Skin of body (tissue), 2 donors: Measurements from ENCODE around the gene HCRTR1. TPM values are rescaled to one million over a fixed set of nuclear protein-coding genes. Genes with fewer than 3 reads are reported as not detected.

Experiments used
- DNase-seq: peaks from one replicate; lab custom pipeline; 2025; lab: John Stamatoyannopoulos, UW
- total RNA-seq: library from RNA; depleted of rRNA; stranded (reverse); fragments of >200 nt; gene quantifications from one replicate; pipeline ENCODE4 v1.2.3, GENCODE V29; 2014

HCRTR1 gene
- total RNA-seq = not detected

DNA sequence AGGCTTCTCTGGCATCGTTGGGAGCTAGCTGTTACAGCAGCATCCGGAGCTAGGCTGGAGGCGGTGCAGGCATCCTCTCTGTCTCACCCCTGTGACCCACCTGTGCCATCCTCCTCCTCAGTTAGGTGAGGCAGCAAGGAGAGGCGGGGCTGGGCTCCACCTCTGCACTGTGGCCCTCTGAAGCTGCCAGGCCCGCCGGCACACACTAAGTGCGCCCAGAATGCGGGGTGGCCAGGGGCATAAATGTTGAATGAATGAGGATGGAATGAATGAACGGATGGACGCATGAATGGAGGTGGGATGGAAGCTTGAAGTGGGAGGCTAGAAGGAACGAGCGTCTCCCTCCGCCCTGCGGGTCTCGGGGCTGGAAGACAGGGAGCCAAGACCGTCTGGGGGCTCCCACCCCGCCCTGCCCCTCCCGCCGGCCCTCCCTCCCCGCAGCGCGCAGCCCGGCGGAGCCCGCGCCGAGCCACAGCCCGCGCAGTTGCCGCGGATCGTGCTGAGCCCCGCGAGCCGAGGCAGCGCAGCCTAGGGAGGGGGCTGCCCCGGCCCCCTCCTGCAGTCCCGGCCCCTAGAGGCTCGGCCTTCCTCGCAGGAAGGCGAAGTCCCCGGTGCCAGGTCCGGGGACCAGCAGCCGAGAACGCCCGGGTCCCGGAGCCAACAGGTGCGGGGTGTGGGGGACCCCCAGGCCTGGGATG lies at the start of gene HCRTR1:
HCRTR1 (plus strand) TSS at position 472 of the 698 bp plus-strand sequence. CDS start 1,504 bp downstream, outside the sequence.
- no peak for DNase-seq

- DNase-seq = no peak
Measured at GRCh38 chr1:31567956-31568570, 49.4 kb upstream of the HCRTR1 start.

GRCh38 chr1:31568895-31569595 lies 48.4 kb upstream of the HCRTR1 start:
- no peak for DNase-seq

DNA sequence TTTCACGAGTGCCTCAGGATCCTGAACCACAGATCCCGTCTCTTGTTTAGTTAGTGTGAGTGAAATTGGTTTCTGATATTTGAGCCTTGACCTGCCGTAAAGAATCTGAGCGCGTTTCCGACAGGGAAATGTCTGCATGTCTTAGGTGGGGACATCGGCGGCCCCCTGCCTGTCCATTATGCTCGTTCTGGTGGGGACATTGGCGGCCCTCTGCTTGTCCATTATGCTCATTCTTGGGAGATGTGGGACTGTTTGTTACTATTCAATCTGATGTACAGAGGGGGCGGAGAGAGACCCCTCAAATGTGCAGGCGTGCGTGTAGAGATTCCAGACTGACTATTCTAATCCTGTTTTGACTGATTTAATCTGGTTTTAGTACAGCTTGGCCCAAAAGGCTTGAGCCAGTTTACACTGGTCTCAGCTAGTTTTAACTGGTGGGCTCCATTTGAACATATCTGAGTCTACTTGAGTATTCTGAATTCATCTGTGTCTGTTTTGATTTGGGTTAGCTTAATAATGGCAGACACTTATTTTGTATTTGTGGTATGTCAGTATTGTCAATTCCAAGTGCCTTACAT lies 47.8 kb upstream of the HCRTR1 start:
- no peak for DNase-seq

- DNase-seq = no peak
Measured at GRCh38 chr1:31570228-31570627, 47.3 kb upstream of the HCRTR1 start.

GRCh38 chr1:31570906-31571305 lies 46.6 kb upstream of the HCRTR1 start:
- no peak for DNase-seq

DNA sequence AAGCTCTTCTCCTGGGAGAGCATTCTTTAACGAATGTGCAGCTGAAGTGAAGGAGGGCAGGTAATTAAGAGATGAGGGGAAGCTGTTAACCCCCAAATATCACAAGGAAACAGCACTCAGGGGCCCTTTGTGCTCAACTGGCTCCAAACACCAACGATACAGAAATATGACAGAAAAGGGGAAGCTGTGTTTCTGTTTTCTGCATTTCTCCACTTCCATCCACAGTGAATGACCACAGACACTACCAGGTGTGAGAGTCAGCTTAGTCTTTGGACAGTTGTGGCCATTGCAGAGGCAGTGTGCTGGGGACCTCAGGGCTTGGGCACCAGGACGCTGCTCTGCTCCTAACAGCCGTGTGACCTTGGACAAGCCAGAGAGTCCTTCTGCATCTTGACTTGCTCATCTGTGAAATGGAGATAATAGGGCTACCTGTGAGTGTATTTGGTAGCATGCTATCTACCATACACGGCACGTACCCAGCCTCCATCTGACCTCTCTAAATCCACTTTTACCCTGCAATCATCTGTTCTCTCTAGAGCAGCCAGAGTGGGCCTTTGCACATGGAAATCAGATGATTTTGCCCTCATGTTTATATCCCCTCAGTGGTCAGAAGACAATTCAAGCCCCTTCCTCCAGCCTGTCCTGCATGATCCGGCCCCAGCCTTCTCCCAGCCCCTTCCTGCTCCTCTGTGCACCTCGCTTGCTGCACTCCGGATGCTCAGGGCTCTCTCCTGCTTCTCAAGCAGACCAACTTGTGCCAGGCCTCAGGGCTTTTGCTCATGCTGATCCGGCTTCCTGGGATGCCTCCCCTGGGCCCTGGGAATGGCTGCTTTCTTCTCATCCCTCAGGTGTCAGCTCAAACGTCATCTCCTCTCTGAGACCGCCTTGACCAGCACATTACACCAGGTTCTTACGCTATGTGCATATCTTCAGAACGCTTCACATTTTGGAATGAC lies 45.9 kb upstream of the HCRTR1 start:
- no peak for DNase-seq

DNA sequence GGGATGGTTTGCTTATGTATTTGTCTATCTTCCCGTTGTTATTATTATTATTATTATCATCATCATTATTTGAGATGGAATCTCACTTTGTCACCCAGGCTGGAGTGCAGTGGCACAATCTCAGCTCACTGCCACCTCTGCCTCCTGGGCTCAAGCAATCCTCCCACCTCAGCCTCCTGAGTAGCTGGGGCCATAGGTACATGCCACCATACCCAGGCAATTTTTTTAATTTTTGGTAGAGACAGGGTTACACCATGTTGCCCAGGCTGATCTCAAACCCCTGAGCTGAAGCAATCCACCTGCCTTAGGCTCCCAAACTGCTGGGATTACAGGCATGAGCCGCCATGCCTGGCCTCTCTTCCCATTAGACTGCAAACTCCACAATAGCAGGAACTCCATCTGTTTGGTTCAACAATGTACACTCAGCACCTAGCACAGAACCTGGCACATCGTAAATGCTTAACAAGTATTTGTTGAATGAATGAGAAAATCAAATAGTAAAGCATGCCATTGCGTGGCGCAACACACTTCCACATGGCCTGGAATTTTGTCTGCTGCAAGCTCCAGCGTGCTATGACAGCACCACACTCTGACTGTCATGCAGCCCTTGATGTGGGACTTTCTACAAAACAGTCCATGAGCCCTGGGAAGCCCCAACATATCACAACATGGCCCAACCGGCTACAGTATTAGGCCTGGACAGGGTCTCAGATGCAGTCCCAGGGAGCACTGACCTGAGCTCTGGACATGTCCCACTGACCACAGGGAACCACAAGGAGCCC lies 45.0 kb upstream of the HCRTR1 start:
- peak; percentile 14 for DNase-seq

DNA sequence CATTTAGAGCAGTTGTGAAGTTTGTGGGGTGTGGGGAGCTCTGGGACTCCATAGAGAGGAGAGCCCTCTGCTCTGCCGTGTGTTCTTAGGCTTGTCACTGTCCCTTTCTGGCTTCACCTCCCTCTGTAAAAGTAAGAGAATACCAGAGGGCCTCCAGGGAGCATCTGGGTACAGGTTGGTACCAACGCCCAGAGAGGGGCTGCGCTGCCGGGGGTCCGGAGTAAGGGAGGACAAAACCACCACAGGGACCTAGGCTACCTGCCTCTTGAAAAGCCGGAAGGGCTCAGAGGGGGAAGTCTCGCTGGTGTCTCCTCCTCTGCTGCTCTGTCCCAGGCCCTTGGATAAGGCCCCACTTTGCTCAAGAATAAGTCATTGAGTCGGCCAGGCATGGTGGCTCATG lies 44.2 kb upstream of the HCRTR1 start:
- no peak for DNase-seq

- DNase-seq = no peak
Measured at GRCh38 chr1:31574749-31575368, 42.6 kb upstream of the HCRTR1 start.

DNA sequence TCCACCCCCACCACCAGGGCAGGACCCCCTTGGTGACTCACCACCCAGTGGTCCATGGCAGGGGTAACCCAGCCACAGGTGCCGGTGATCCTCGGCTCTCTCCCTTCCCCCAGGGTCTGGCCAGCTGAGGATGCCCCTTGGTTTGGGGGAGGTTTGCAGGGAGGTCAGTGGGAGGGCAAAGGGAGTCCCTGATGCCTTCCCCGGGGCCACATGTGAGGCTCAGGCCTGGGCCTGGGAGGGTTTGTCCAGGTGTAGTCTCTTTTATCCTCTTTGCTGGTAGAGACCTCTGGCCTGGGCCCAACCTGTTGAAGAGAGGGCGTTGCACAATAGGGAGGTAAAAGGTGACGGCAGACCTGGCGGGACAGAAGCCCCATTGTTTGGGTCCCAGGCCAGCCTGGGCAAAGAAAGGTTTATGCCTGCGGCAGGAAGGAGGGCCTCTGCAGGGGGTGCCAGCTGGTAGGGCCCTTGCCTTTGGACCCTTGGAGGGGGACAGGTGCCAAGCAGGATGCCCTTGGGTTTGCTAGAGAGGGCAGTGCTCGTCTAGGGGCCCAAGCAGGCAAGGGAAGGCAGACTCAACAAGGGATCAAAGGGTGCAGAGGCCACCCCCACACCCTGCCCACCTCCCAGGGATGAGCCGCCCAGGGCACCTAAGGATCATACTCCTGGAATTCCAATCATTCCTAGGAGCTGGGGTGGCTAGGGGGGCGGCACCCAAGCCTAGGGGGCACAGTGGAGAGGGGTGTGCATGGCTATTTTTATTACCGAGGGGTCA lies 41.9 kb upstream of the HCRTR1 start:
- no peak for DNase-seq

- DNase-seq = no peak
Measured at GRCh38 chr1:31576201-31576669, 41.3 kb upstream of the HCRTR1 start, which contains the start of gene TINAGL1. TINAGL1 (plus strand) TSS chr1:31576515; CDS start chr1:31577149, 634 bp downstream.

DNA sequence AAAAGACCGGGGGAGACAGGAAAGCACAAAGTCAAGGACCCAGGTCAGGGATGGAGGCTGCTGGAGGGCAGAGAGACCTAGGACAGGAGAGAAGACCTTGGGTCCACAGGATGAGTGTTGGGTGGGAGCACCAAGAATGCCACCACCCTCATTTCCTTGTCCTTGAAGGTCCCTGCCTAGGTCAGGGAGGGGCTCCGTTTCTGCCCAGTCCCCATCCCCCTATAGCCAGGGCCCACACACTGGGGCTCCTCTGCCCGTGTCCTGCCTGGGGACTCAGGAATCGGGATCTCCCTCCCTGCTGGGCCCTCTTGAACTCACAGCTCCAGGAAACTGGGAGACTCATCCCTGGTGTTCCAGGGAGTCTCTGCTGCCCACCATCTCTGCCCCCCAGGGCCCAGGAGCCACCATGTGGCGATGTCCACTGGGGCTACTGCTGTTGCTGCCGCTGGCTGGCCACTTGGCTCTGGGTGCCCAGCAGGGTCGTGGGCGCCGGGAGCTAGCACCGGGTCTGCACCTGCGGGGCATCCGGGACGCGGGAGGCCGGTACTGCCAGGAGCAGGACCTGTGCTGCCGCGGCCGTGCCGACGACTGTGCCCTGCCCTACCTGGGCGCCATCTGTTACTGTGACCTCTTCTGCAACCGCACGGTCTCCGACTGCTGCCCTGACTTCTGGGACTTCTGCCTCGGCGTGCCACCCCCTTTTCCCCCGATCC lies 40.6 kb upstream of the HCRTR1 start:
- no peak for DNase-seq

DNA sequence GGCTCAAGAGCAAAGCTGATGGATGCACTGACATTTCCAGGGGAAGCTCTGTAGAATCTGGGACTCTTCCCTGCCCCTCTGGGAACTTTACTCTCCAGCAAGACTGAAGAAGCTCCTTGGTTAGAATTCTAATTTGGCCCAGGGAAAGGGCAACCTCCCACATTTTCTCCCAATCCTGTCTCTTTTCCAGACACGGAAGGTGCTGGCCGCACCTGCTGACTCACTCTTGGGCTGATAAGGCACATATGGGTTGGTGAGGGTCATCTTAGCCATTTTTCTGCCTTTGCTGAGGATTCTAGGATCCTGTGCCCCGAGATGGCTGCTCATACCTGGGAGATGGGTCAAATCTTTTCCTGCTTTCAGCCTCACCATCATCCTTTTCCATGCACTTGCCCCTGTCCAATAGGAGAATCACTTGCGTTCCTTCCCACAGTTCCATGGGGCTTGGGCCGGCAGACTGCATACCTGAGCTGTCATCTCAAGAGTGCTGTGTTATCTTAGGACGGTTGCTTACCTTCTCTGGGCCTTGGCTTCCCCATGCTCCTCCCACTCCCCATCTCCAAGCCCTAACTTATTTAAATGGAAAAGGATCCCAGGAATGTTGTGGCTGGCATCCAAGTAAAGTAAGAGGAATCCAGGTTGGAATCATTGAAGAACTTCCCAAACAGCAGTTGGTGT lies 39.8 kb upstream of the HCRTR1 start:
- DNase-seq = no peak

DNA sequence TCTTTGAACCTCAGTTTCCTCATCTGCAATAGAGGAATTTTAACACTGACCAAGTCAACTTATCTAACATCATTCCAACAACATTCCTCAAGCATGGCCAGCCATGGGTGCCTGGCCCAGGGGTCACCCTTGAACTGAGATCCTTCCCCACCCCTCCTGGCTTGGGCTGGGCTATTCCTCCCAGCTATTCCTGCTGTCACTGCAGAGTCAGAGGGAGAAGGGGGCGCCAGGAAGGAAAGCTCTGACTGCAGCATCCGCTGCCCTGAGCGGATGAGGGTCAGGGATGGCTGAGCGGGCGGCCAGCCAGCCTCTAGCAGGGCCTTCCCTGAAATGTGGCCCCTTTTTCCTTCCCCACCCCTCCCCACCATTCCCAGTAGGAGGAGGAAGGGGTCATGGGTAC lies 38.1 kb upstream of the HCRTR1 start:
- peak; percentile 40 for DNase-seq

- no peak for DNase-seq
Measured at GRCh38 chr1:31580513-31580870, 37.0 kb upstream of the HCRTR1 start.

- DNase-seq = no peak
Measured at GRCh38 chr1:31580891-31581603, 36.4 kb upstream of the HCRTR1 start.
